HCT116 (cell line): ENCODE results near the gene HTR7. TPM values are rescaled to one million over a fixed set of nuclear protein-coding genes. Genes with fewer than 3 reads are reported as not detected.

Experiments used
- ATAC-seq: fragments of 200-7000 bp; cut with Tn5 transposase; 2 replicates; pipeline ENCODE4 v1.9.1; 2020; ENCODE audit warnings: mild to moderate bottlenecking, moderate library complexity
- BruUV-seq: library from RNA; stranded (reverse); fragments of 400-500 nt; replicated peaks from 2 replicates; lab custom pipeline; 2021; lab: Mats Ljungman, UMichigan
- CTCF ChIA-PET: fragments of 300-600 bp; sonication (Branson Sonifier 250); formaldehyde crosslinking; loops from one replicate; lab custom pipeline; 2021; ENCODE audit warnings: antibody characterized with exemption; lab: Charles Lee
- POLR2A ChIA-PET: fragments of 300-600, 350-600 bp; sonication (Branson Sonifier 250); formaldehyde crosslinking; loops from one replicate; lab custom pipeline; 2021; ENCODE audit warnings: antibody characterized with exemption; lab: Charles Lee
- RAD21 ChIA-PET, 2 experiments: fragments of 300-600 bp; sonication (Branson Sonifier 250); formaldehyde crosslinking; loops; one replicate each; lab custom pipeline; 2023; ENCODE audit warnings: low total read pairs in 2 of 2; ENCODE audit not compliant: uncharacterized antibody in 2 of 2, unreplicated experiment in 2 of 2, low non-redundant PET in 1 of 2; lab: Charles Lee
- DNase-seq: peaks from one replicate; pipeline ENCODE4 v3.0.0-alpha.2; 2010; ENCODE audit warnings: low read depth, low spot score
- H2AFZ ChIP-seq: fragments of 200-600 bp; shearing (Covaris generic), sonication (generic); 2 replicates; pipeline ENCODE4 v1.6.1; 2017; ENCODE audit warnings: low read depth, mixed run types, mixed read lengths, antibody characterized with exemption, low read length; ENCODE audit not compliant: poor library complexity, severe bottlenecking
- H3K27ac ChIP-seq: 2 replicates; pipeline ENCODE4 v1.5.1; 2012; ENCODE audit warnings: low read depth, low read length
- H3K27me3 ChIP-seq: fragments of 200-600 bp; sonication (generic); 2 replicates; pipeline ENCODE4 v1.6.1; 2016; ENCODE audit warnings: mixed run types, low read length, mixed read lengths; ENCODE audit not compliant: insufficient read depth
- H3K36me3 ChIP-seq, 2 experiments: fragments of 200-500 bp in 1 of 2; fragments of 200-600 bp in 1 of 2; sonication (Bioruptor generic) in 1 of 2; sonication (generic) in 1 of 2; 2 replicates each; pipeline versions ENCODE4 v1.5.1 to v1.6.1; 2014 to 2016; ENCODE audit warnings: low read length in 2 of 2, inconsistent platforms in 1 of 2, mixed read lengths in 1 of 2, mixed run types in 1 of 2; ENCODE audit not compliant: insufficient read depth in 2 of 2, control insufficient read depth in 1 of 2
- H3K4me1 ChIP-seq, 2 experiments: fragments of 200-600 bp in 1 of 2; sonication (generic) in 1 of 2; 2 replicates each; pipeline versions ENCODE4 v1.5.1 to v1.6.1; 2012 to 2017; ENCODE audit warnings: low read length in 2 of 2, inconsistent platforms in 1 of 2, mild to moderate bottlenecking in 1 of 2, mixed read lengths in 1 of 2, mixed run types in 1 of 2, moderate library complexity in 1 of 2; ENCODE audit not compliant: insufficient read depth in 2 of 2, control insufficient read depth in 1 of 2
- H3K4me2 ChIP-seq: fragments of 200-600 bp; sonication (generic); 2 replicates; pipeline ENCODE4 v1.6.1; 2017; ENCODE audit warnings: mixed run types, low read length, mixed read lengths
- H3K4me3 ChIP-seq, 2 experiments: fragments of 200-600 bp in 1 of 2; sonication (generic) in 1 of 2; replicated peaks in 1 of 2; 2 replicates each; pipeline ENCODE4 v1.5.1; 2011 to 2016; ENCODE audit warnings: low read length in 2 of 2, control low read depth in 1 of 2, low read depth in 1 of 2, mild to moderate bottlenecking in 1 of 2, mixed read lengths in 1 of 2, mixed run types in 1 of 2
- H3K79me2 ChIP-seq: fragments of 200-600 bp; sonication (generic); 2 replicates; pipeline ENCODE4 v1.6.1; 2017; ENCODE audit warnings: mild to moderate bottlenecking, mixed run types, low read length, moderate library complexity, mixed read lengths; ENCODE audit not compliant: insufficient read depth
- H3K9ac ChIP-seq: fragments of 200-600 bp; sonication (generic); 2 replicates; pipeline ENCODE4 v1.6.1; 2016; ENCODE audit warnings: low read length, mixed read lengths
- H3K9me2 ChIP-seq: fragments of 200-600 bp; sonication (generic), shearing (Covaris generic); 2 replicates; pipeline ENCODE4 v1.6.1; 2017; ENCODE audit warnings: mixed run types, mild to moderate bottlenecking, moderate library complexity; ENCODE audit not compliant: insufficient read depth
- H3K9me3 ChIP-seq, 2 experiments: fragments of 200-500 bp in 1 of 2; fragments of 200-600 bp in 1 of 2; sonication (Bioruptor generic) in 1 of 2; sonication (generic) in 1 of 2; 2 replicates each; pipeline ENCODE4 v1.6.1; 2014 to 2017; ENCODE audit warnings: low read length in 2 of 2, mixed read lengths in 2 of 2, inconsistent platforms in 1 of 2, low read depth in 1 of 2, mild to moderate bottlenecking in 1 of 2, mixed run types in 1 of 2, moderate library complexity in 1 of 2; ENCODE audit not compliant: control insufficient read depth in 1 of 2, insufficient read depth in 1 of 2
- H4K20me1 ChIP-seq: fragments of 200-600 bp; sonication (generic), shearing (Covaris generic); 2 replicates; pipeline ENCODE4 v1.6.1; 2017; ENCODE audit warnings: mixed run types, mild to moderate bottlenecking, moderate library complexity; ENCODE audit not compliant: insufficient read depth
- CEBPB ChIP-seq: IDR thresholded peaks from 2 replicates; pipeline ENCODE4 v1.6.1; 2012; ENCODE audit warnings: low read depth
- EGR1 ChIP-seq: IDR thresholded peaks from 2 replicates; pipeline ENCODE4 v1.6.1; 2012; ENCODE audit warnings: low read depth
- EZH2 ChIP-seq: fragments of 200-600 bp; sonication (generic); IDR thresholded peaks from 2 replicates; pipeline ENCODE4 v1.6.1; 2017; ENCODE audit warnings: antibody characterized with exemption, mixed run types
- EZH2phosphoT487 ChIP-seq: fragments of 200-600 bp; IDR thresholded peaks from 2 replicates; pipeline ENCODE4 v1.6.1; 2018; ENCODE audit warnings: antibody characterized with exemption, borderline replicate concordance
- FOSL1 ChIP-seq: IDR thresholded peaks from 2 replicates; pipeline ENCODE4 v1.6.1; 2012; ENCODE audit warnings: low read depth
- JUND ChIP-seq: IDR thresholded peaks from 2 replicates; pipeline ENCODE4 v1.6.1; 2012
- POLR2A ChIP-seq: IDR thresholded peaks from 2 replicates; pipeline ENCODE4 v1.7.0; 2011; ENCODE audit warnings: borderline replicate concordance; ENCODE audit not compliant: insufficient read depth, insufficient read length; ENCODE audit errors: extremely low read depth
- POLR2AphosphoS5 ChIP-seq: IDR thresholded peaks from 2 replicates; pipeline ENCODE4 v1.6.1; 2011; ENCODE audit warnings: mild to moderate bottlenecking, low read depth, low read length, moderate library complexity
- RAD21 ChIP-seq: IDR thresholded peaks from 2 replicates; pipeline ENCODE4 v1.6.1; 2012; ENCODE audit warnings: low read depth, mild to moderate bottlenecking
- REST ChIP-seq: IDR thresholded peaks from 2 replicates; pipeline ENCODE4 v1.6.1; 2012; ENCODE audit warnings: low read depth
- SP1 ChIP-seq: IDR thresholded peaks from 2 replicates; pipeline ENCODE4 v1.6.1; 2012; ENCODE audit warnings: low read depth
- TCF7L2 ChIP-seq: IDR thresholded peaks from 2 replicates; pipeline ENCODE4 v1.7.0; 2011; ENCODE audit warnings: borderline replicate concordance, inconsistent platforms; ENCODE audit not compliant: insufficient read depth, insufficient read length; ENCODE audit errors: extremely low read depth
- intact Hi-C: fragments of 100-400 bp; cut with micrococcal nuclease; formaldehyde crosslinking; loops from 2 replicates; pipeline ENCODE4 v1.10.0; 2022
- total RNA-seq: library from RNA; stranded (reverse); gene quantifications from one replicate; pipeline ENCODE4 v1.2.1, GENCODE V29; 2021; ENCODE audit not compliant: unreplicated experiment
- TF ChIP-seq, protein P1 (sequence below): IDR thresholded peaks from 2 replicates; pipeline ENCODE4 v1.6.1; 2012

HTR7 gene
- total RNA-seq, 1 experiment from 2014 or later, result 32.2 TPM

GRCh38 chr10:90734415-90734814, 123.4 kb downstream of the HTR7 start:
- DNase-seq (no peak), ATAC-seq (no peak)
- H3K36me3 ChIP-seq, result peaks cover 0 to 2% of the 10 kb centered on the region in 2 experiments; a peak in 1 of 4 replicates
- no peaks in the 10 kb centered on the region for H3K9me3 ChIP-seq
- TF ChIP-seq RAD21 (no peak), EGR1 (no peak), CEBPB (no peak), EZH2phosphoT487 (no peak), POLR2A (no peak), JUND (no peak), POLR2AphosphoS5 (no peak), REST (no peak), EZH2 (no peak), SP1 (no peak), FOSL1 (no peak), TCF7L2 (no peak)
- TF ChIP-seq, protein P1, sequence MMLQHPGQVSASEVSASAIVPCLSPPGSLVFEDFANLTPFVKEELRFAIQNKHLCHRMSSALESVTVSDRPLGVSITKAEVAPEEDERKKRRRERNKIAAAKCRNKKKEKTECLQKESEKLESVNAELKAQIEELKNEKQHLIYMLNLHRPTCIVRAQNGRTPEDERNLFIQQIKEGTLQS, result no peak
- no peak overlapping the region for H3K4me3 ChIP-seq
- H3K4me2 ChIP-seq, result no peak overlapping the region
- ChIA-PET RAD21 (no interaction called here), POLR2A (no interaction called here), CTCF (no interaction called here)
- intact Hi-C loops, result no loop called here
- no peak overlapping the region for H3K9ac ChIP-seq
- H3K9me2 ChIP-seq, result no peaks in the 10 kb centered on the region
- H3K27ac ChIP-seq, result no peak overlapping the region
- no peak overlapping the region for H2AFZ ChIP-seq
- H4K20me1 ChIP-seq, result no peaks in the 10 kb centered on the region
- H3K79me2 ChIP-seq, result no peaks in the 10 kb centered on the region
- no peaks in the 10 kb centered on the region for H3K4me1 ChIP-seq
- no peaks in the 10 kb centered on the region for H3K27me3 ChIP-seq
- BruUV-seq, result no TSS peak
